ENCODE measurements around the gene PSMC3IP.

PSMC3IP gene

DNA sequence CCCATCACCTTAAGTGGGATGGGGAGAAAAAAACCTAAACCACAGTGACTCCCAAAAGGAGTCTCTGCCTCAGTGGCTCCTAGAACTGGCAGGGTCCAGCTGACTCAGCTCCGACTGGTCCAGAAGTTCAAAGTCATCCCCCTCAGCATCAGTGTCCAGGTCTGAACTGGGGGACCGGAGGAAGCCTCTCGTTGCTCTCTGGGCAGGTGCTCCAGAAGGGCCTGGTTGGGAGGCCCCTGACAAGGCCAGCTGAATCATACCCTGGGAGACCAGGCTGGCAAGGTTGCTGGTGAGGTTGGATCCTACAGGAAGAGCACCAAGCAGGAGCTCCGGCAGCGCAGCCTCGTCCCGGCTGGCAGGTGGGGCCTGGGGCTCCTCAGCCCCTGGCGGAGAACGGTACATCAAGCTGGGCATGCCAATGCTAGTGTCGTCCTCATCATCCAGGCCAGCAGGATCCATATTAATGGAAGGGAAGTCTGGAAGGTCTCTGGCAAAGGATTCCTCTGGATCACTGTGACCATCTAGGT, 4.3 kb upstream of the PSMC3IP start:
- Histone ChIP-seq H3K4me3 (replicated peaks; ENCODE audit: low read depth, low read length) (no peak overlapping the region), H3K36me3 (ENCODE audit: control insufficient read depth, insufficient read depth, low read length) (peaks cover 38% of the 10 kb centered on the region), H3K27me3 (replicated peaks; ENCODE audit: control insufficient read depth, insufficient read depth, low read length) (no peaks in the 10 kb centered on the region)
- TF ChIP-seq, protein P1, sequence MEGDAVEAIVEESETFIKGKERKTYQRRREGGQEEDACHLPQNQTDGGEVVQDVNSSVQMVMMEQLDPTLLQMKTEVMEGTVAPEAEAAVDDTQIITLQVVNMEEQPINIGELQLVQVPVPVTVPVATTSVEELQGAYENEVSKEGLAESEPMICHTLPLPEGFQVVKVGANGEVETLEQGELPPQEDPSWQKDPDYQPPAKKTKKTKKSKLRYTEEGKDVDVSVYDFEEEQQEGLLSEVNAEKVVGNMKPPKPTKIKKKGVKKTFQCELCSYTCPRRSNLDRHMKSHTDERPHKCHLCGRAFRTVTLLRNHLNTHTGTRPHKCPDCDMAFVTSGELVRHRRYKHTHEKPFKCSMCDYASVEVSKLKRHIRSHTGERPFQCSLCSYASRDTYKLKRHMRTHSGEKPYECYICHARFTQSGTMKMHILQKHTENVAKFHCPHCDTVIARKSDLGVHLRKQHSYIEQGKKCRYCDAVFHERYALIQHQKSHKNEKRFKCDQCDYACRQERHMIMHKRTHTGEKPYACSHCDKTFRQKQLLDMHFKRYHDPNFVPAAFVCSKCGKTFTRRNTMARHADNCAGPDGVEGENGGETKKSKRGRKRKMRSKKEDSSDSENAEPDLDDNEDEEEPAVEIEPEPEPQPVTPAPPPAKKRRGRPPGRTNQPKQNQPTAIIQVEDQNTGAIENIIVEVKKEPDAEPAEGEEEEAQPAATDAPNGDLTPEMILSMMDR (IDR thresholded peaks at IDR 0.05; ENCODE audit: insufficient read depth, low read length, poor library complexity, severe bottlenecking) = no peak
- DNase-seq (ENCODE audit: extremely low read depth, insufficient read length) = no peak

DNA sequence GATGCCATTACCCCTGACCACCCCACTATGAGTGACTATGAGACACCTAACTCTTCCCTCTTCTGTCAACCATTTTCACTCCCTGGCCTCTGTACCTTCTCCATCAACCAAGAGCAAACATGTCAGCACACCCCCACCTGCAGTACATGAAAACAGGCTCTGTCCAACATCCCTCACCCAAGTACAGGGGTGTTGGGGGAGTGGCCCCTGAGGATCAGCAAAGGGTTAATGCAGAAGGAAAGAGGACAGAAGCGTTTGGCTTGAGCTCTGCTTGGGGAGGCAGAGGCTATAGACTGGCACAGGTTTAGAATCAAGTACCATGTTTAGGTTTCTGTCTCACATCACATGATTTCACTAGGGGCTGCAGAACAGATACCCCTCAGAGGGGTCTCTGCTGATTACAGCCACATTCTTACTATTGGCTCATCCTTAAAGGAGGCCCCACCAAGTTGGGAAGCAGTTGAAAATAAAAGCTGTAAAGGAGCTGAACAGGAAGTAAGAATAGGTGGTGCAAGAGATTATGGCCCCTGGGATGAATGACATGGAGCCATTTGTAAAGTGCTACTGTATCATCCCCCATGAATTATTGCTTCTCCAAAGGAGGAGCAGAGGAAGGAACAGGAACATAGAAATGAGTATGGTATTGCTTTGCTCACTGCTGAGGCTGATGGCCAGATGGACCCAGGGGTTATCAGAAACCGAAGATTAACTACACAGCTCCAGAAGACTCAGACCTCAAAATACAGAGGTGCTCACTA, 2.4 kb upstream of the PSMC3IP start:
- H3K4me3 ChIP-seq (replicated peaks; ENCODE audit: low read depth, low read length) = no peak overlapping the region
- DNase-seq (ENCODE audit: extremely low read depth, insufficient read length) = no peak
- H3K36me3 ChIP-seq (ENCODE audit: control insufficient read depth, insufficient read depth, low read length) = peaks cover 34% of the 10 kb centered on the region
- TF ChIP-seq, protein P1 (IDR thresholded peaks at IDR 0.05; ENCODE audit: insufficient read depth, low read length, poor library complexity, severe bottlenecking) = no peak
- H3K27me3 ChIP-seq (replicated peaks; ENCODE audit: control insufficient read depth, insufficient read depth, low read length) = no peaks in the 10 kb centered on the region

DNA sequence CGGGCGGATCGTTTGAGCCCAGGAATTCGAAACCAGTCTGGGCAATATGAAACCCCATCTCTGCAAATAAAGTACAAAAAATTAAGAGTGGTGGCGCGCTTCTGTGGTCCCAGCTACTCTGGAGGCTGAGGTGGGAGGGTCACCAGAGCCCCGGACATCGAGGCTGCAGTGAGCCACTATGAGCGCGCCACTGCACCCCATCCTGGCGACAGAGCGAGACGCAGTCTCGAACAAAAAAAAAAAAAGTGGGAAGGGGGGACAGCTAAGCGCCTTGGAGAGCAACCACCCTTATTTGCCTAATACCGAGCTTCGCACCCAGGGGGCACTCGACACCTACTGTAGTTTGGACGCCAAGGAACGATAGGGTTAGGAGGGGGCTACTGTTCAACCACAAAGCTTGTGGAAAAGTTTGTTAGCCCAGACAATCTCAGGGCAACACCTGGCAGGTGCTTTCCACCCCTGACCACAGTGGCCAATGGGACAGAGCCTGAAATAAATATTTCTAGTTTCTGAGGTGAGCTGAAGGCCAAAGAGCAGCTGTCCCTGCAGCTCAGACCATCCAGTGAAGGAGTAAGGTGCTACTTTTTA, 847 bp upstream of the PSMC3IP start:
- no peaks in the 10 kb centered on the region for H3K27me3 ChIP-seq (replicated peaks; ENCODE audit: control insufficient read depth, insufficient read depth, low read length)
- peak overlapping the region; percentile 94 for H3K4me3 ChIP-seq (replicated peaks; ENCODE audit: low read depth, low read length)
- peak; percentile 79 for DNase-seq (ENCODE audit: extremely low read depth, insufficient read length)
- peaks cover 34% of the 10 kb centered on the region for H3K36me3 ChIP-seq (ENCODE audit: control insufficient read depth, insufficient read depth, low read length)
- TF ChIP-seq, protein P1 (IDR thresholded peaks at IDR 0.05; ENCODE audit: insufficient read depth, low read length, poor library complexity, severe bottlenecking) = peak; percentile 72

DNA sequence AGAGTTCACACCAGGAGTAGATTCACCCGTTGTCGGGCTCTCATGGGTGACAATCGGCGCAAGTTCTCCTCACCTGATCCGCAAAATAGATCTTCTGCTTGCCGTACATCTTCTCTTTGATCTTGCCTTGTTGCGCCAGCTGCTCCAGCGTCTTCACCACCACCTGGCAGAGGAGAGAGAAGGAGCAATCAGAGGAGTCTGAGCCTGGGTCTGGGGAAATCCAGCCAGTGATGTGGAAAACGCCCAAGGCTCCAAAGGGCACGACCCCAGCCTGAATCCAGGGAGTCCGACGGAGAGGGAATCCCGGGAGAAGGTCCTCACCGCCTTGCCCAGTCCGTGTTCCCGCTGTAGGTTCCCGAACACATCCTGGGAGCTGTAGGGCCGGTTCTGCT, 393 bp downstream of the PSMC3IP start:
- TF ChIP-seq, protein P1 (IDR thresholded peaks at IDR 0.05; ENCODE audit: insufficient read depth, low read length, poor library complexity, severe bottlenecking) = no peak
- Histone ChIP-seq H3K4me3 (replicated peaks; ENCODE audit: low read depth, low read length) (peak overlapping the region; percentile 94), H3K27me3 (replicated peaks; ENCODE audit: control insufficient read depth, insufficient read depth, low read length) (no peaks in the 10 kb centered on the region), H3K36me3 (ENCODE audit: control insufficient read depth, insufficient read depth, low read length) (peaks cover 35% of the 10 kb centered on the region)
- DNase-seq (ENCODE audit: extremely low read depth, insufficient read length) = no peak

DNA sequence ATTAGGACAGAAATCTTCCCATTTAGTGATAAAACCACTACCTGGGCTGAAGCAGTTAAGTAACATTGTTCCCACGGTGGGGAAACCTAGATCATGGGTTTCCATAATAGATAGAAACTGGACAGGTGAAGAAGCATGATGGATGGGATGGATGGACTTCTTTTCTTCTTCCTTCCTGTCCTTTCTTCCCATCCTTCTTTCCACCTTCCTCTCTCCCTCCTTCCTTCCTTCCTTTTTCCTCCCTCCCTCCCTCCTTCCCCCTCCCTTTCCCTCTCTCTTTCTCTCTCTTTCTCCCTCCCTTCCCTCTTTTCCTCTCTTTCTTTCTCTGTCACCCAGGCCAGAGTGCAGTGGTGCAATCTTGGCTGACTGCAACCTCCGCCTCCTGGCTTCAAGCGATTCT, 3.1 kb downstream of the PSMC3IP start:
- no peak for DNase-seq (ENCODE audit: extremely low read depth, insufficient read length)
- TF ChIP-seq, protein P1 (IDR thresholded peaks at IDR 0.05; ENCODE audit: insufficient read depth, low read length, poor library complexity, severe bottlenecking) = no peak
- H3K4me3 ChIP-seq (replicated peaks; ENCODE audit: low read depth, low read length) = no peak overlapping the region
- H3K36me3 ChIP-seq (ENCODE audit: control insufficient read depth, insufficient read depth, low read length) = peaks cover 36% of the 10 kb centered on the region
- no peaks in the 10 kb centered on the region for H3K27me3 ChIP-seq (replicated peaks; ENCODE audit: control insufficient read depth, insufficient read depth, low read length)
